ENCODE data around the gene ERICH2.

DNA sequence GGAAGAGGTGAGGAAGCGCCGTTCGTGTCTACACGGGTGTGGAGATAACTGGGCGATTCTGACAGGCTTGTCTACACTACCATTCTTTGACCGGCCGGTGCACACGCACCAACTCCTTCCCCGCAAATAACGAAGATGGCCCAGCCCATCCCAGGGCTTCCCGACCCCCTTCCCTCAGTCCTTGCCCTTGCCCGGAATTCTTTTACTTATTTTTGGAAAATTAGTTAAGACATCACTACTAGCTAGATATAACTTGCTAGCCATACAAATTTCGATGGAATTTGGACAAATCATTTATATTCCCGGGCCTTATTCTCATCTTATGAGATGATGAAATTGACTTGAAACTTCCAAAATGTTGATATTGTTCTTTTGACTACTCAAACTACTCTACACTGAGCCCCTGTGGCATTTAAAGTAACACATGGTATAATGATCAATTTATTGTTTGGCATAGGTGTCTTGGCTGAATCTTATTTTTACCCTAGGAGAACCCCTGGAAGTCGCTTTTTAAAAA, 1.3 kb downstream of the ERICH2 start:
- TF ChIP-seq CTCF (IDR thresholded peaks at IDR 0.05; ENCODE audit: insufficient read depth, low read depth, low read length), result no peak
- TF ChIP-seq EZH2 (IDR thresholded peaks at IDR 0.05; ENCODE audit: insufficient read depth, low read length), result no peak

Data from astrocyte (in vitro differentiated cells and primary cell).